BJ (cell line): Measurements from ENCODE around the gene ANOS1. TPM values are rescaled to one million over a fixed set of nuclear protein-coding genes. Genes with fewer than 3 reads are reported as not detected.

ENCODE experiments used
- CTCF ChIA-PET: fragments of 350-600 bp; formaldehyde crosslinking; extraction: SDS; loops from one replicate; lab custom pipeline; 2021; ENCODE audit warnings: antibody characterized with exemption, inconsistent platforms; lab: Yijun Ruan, JAX
- POLR2A ChIA-PET: fragments of 300-600 bp; sonication (Branson Sonifier 250); formaldehyde crosslinking; extraction: SDS; loops from one replicate; lab custom pipeline; 2021; ENCODE audit warnings: antibody characterized with exemption; lab: Charles Lee
- DNase-seq: peaks from one replicate; pipeline ENCODE4 v3.0.0-alpha.2; 2011; ENCODE audit warnings: low read depth
- H3K27me3 ChIP-seq: 2 replicates; pipeline ENCODE4 v1.6.0; 2011; ENCODE audit warnings: low read length; ENCODE audit not compliant: control insufficient read depth, insufficient read depth
- H3K36me3 ChIP-seq: 2 replicates; pipeline ENCODE4 v1.5.1; 2011; ENCODE audit warnings: low read length; ENCODE audit not compliant: control insufficient read depth, insufficient read depth
- H3K4me3 ChIP-seq: 2 replicates; pipeline ENCODE4 v1.5.1; 2011; ENCODE audit warnings: low read depth, mild to moderate bottlenecking, control low read depth, low read length
- CTCF ChIP-seq: IDR thresholded peaks from 2 replicates; pipeline ENCODE4 v1.5.1; 2011; ENCODE audit warnings: low read depth, mild to moderate bottlenecking, control low read depth, inconsistent platforms, low read length, moderate library complexity; ENCODE audit not compliant: insufficient read depth
- polyA plus RNA-seq: library from polyadenylated mRNA; depleted of rRNA; stranded (reverse); fragments of >200 nt; gene quantifications from 2 replicates; pipeline ENCODE4 v1.2.3, GENCODE V29; 2011

The ANOS1 gene
- polyA plus RNA-seq, 1 experiment = 0.74 TPM

DNA sequence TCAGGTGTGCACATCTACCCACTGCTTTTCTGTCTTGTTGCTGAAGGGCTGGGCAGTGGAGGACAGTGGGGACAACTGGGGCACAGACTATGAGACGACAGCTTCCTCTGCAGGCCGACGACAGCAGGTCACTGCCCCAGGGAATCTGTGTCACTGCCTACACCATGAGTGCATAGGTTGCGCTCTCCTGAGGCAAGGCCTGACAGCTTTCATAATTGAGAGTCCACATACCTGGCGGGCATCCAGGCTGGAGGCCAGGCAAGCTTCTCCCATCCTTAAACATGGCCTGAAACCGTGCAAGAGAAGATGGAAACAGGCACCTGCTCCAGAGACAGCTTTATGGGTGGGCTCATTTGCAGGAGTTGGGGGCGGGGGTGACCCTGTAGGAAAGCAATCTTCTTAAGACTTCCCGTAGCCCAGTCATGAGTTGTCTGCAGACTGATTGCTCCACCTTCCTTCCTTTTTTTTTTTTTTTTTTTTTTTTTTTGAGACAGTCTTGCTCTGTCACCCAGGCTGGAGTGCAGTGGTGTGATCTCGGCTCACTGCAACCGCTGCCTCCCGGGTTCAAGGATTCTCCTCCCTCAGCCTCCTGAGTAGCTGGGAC lies 2.9 kb downstream of the ANOS1 start:
- no peak for DNase-seq
- CTCF ChIA-PET = interaction anchor here (1.0 to 1.1 kb wide), 2 partner anchors 10 kb away, joined by 3 to 5 read pairs; no protein-coding TSS in a partner anchor
- Histone ChIP-seq H3K36me3 (no peaks in the 10 kb centered on the region), H3K27me3 (peaks cover 8% of the 10 kb centered on the region), H3K4me3 (no peak overlapping the region)
- POLR2A ChIA-PET = no interaction called here
- no peak for TF ChIP-seq CTCF

DNA sequence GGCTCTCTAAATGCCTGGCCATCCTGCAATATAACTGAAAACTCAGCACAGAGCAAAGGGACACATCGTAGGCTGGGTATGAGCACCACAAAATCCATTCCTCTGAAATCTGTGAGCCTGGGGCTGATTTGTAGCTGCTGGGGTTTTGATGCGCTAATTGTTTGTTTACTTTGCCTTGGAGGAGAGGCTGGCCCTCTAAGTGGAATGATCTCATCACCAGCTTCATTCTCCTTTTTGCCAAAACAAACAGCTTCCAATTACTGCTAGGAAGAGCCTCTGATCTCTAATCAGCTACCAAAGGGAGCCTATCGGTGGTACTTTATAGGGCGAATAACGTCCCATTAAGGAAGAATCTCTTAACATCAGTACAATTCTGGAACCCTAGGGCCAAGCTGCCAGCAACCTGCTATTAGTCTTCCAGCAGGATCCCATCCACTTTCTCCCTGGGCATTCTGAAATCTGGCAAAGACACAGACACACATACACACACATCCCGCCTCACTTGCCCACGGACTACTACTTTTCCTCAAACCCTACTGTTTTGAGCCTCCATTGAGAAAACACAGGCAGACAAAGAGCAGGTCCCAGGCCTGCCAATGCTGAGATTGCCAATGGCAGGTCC lies 5.8 kb downstream of the ANOS1 start:
- ChIA-PET POLR2A (no interaction called here), CTCF (interaction anchor here (1.5 kb wide), 1 partner anchor 13 kb away, joined by 3 read pairs; no protein-coding TSS in a partner anchor)
- no peak for DNase-seq
- Histone ChIP-seq H3K36me3 (no peaks in the 10 kb centered on the region), H3K27me3 (peaks cover 4% of the 10 kb centered on the region), H3K4me3 (no peak overlapping the region)
- no peak for TF ChIP-seq CTCF

DNA sequence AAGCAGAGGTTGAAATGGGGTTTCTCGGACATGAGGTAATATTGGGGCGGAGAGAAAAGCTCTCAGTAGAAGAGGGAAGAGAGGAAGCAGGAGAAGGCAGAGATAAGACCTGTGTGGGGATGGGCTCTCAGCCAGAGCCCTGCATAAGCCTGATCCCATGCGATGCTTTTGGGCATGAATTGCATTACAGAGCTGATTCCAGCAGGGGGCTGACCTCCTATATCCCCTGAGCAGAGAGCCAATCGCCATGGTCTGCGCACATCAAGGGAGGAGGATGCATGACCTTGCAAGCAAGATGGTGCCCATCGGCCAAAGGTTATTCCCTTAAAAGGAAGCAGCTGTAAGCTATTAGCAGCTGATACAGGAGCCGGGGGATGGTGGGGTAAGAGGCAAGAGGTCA lies 7.6 kb downstream of the ANOS1 start:
- no peak for DNase-seq
- Histone ChIP-seq H3K27me3 (no peaks in the 10 kb centered on the region), H3K36me3 (no peaks in the 10 kb centered on the region), H3K4me3 (no peak overlapping the region)
- CTCF ChIA-PET = interaction anchor here (1.1 to 1.4 kb wide), 2 partner anchors 15 to 729 kb away, joined by 3 to 5 read pairs; no protein-coding TSS in a partner anchor
- POLR2A ChIA-PET = no interaction called here
- TF ChIP-seq CTCF = no peak

DNA sequence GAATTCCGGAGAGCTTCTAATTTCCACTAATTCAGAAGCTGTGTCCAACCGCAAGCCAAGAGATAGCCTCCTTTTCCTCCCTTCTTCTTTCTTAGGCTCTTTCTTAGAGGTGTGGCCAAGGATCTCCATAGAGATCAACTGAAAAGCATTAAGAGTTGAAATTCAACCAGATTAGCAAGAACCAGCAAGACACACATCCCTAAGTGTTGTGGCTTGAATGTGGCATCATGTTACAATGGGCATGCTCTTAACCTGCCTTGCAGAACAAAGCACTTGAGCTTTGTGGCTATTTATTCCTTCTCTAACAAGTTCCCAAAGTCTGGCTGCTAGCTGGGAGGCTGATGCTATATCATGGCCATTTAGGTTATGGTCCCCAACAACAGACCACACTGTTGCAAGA lies 10.4 kb downstream of the ANOS1 start:
- POLR2A ChIA-PET = no interaction called here
- Histone ChIP-seq H3K4me3 (no peak overlapping the region), H3K36me3 (no peaks in the 10 kb centered on the region), H3K27me3 (no peaks in the 10 kb centered on the region)
- TF ChIP-seq CTCF = no peak
- no peak for DNase-seq
- CTCF ChIA-PET = no interaction called here

GRCh38 chrX:8720136-8720535 lies 11.8 kb downstream of the ANOS1 start:
- CTCF ChIA-PET = no interaction called here
- no peak for TF ChIP-seq CTCF
- no peak for DNase-seq
- Histone ChIP-seq H3K4me3 (no peak overlapping the region), H3K36me3 (no peaks in the 10 kb centered on the region), H3K27me3 (no peaks in the 10 kb centered on the region)
- POLR2A ChIA-PET = no interaction called here
